AG04449 (cell line): ENCODE results near the gene UNC5B.

Experiments
- CTCF ChIA-PET: fragments of 350-600 bp; formaldehyde crosslinking; extraction: SDS; loops from one replicate; lab custom pipeline; 2021; ENCODE audit warnings: antibody characterized with exemption; lab: Yijun Ruan, JAX
- POLR2A ChIA-PET: fragments of 400-600, 350-600 bp; formaldehyde crosslinking; extraction: SDS; loops from one replicate; lab custom pipeline; 2020; ENCODE audit warnings: antibody characterized with exemption, inconsistent platforms; lab: Yijun Ruan, JAX
- DNase-seq: peaks from one replicate; pipeline ENCODE4 v3.0.0-alpha.2; 2010; ENCODE audit warnings: low read depth, low spot score
- H3K4me3 ChIP-seq: 2 replicates; pipeline ENCODE4 v1.5.1; 2011; ENCODE audit warnings: low read depth, mild to moderate bottlenecking, control low read depth, low read length
- TF ChIP-seq, protein P1 (sequence below): IDR thresholded peaks from one replicate; pipeline ENCODE4 v1.5.1; 2011; ENCODE audit warnings: mild to moderate bottlenecking, moderate library complexity, low read length, control low read depth, inconsistent platforms; ENCODE audit not compliant: insufficient read depth; ENCODE audit errors: missing control alignments

The UNC5B gene

DNA sequence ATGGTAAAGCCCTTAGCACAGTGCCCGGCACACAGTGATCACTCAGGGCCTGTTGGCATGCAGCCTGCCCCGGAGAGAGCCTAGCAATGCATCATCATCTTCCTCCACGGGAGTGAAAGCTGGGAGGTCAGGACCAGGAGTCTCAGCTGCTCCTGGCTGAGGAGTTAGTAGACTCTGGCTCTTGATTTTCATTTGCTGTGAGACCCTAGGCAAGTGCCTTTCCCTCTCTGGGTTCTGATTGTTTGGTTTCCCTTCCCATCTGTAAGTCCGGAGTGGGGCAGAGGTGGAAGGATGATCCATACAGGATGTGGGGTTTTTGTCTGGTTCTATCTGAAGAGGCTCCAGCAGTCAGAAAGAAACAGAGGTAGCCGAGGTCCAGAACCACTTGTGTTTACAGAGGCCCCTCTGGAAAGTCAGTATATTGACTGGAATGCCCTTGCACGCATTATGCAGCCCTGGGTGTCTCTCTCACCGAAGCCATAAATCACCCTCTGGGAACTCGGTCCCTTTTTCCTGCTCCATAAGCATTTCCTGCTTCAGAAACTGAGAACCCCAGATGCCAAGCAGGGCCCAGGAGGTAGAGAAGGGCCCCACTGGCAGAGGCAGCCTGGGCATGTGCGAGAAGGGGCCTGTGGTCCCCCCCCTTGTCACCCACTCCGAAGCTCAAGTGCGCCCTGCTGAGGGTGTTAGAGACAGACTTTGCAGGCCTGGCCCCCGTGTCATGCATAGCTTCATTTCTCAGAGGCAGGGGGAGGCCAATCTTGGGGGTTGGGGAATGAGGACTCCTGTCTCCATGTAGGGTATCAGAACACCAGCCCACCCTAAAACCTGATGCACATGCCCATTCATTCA is 8.5 kb downstream of the UNC5B start:
- TF ChIP-seq, protein P1, sequence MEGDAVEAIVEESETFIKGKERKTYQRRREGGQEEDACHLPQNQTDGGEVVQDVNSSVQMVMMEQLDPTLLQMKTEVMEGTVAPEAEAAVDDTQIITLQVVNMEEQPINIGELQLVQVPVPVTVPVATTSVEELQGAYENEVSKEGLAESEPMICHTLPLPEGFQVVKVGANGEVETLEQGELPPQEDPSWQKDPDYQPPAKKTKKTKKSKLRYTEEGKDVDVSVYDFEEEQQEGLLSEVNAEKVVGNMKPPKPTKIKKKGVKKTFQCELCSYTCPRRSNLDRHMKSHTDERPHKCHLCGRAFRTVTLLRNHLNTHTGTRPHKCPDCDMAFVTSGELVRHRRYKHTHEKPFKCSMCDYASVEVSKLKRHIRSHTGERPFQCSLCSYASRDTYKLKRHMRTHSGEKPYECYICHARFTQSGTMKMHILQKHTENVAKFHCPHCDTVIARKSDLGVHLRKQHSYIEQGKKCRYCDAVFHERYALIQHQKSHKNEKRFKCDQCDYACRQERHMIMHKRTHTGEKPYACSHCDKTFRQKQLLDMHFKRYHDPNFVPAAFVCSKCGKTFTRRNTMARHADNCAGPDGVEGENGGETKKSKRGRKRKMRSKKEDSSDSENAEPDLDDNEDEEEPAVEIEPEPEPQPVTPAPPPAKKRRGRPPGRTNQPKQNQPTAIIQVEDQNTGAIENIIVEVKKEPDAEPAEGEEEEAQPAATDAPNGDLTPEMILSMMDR, result no peak
- H3K4me3 ChIP-seq, result no peak overlapping the region
- CTCF ChIA-PET, result interaction anchor here (1.0 to 2.1 kb wide), 12 partner anchors 8 to 63 kb away, joined by 3 to 13 read pairs (median 4); no protein-coding TSS in a partner anchor
- no peak for DNase-seq
- POLR2A ChIA-PET, result interaction anchor here (0.6 to 0.7 kb wide), 2 partner anchors 15 to 17 kb away, joined by 3 read pairs; no protein-coding TSS in a partner anchor

DNA sequence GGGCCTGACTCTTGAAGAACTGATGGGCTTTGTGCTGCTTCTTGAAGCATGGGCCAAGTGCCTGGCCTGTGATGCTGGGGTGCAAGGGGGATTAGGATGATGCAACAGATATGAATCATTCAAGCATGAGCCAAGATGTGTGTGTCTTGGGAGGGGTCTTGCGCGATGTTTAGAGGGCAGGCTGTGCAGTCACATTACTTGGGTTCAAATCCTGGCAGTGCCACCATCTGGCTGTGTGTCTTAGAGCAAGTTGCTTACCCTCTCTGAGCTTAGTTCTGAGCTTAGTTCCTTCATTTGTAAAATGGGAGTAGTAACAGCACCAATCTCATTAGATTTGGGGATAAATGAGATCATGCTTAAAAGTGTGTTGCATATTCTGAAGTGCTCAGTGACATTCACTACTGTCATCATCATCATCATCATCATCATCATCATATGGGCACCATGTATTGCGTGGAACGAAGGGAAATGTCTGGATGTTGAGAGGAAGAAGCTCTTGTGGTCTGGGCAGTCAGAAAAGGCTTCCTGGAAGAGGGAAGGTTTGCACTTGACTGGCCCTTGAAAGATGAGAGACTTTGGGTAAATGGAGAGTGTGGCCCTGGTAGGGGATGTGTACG is 9.3 kb downstream of the UNC5B start:
- TF ChIP-seq, protein P1, result no peak
- no peak for DNase-seq
- CTCF ChIA-PET, result interaction anchor here (0.8 to 2.1 kb wide), 12 partner anchors 8 to 63 kb away, joined by 3 to 13 read pairs (median 4); no protein-coding TSS in a partner anchor
- POLR2A ChIA-PET, result interaction anchor here (0.7 kb wide), 1 partner anchor 14 kb away, joined by 3 read pairs; no protein-coding TSS in a partner anchor
- H3K4me3 ChIP-seq, result no peak overlapping the region

DNA sequence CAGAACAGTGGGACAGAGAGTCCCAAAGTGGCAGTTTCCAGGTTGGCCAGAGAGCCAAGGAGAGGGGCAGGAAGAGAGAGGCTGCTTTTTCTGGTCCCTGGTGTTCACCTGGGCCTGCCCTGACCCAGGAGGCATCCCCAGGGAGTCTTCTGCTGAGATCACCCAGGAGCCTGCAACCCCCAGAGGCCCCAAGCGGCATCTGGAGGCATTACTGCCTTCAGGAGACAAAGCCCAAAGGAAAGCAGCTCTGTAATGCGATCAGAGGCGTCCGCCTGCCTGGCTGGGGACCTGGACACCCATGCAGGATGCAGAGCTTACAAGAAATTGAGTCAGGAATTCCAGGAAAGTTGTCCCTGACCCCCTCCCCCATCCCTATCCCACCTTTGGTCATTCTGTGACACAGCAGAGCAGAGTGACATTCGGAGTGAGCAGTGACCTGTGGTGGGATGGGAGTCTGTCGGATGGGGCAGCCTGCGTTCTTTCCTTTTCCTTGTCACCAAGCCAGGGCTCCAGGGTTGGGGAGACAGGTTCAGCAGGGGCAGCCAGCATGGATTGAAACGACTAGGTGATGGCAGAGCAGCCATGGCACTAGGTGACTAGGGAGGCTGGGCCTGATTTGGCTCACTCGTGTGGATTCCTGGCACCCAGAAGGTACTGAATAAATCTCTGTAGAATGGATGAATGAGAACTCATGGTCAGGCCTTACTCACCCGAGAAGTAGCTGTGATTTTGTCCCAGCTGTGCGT is 10.4 kb downstream of the UNC5B start:
- CTCF ChIA-PET, result interaction anchor here (0.6 to 1.8 kb wide), 6 partner anchors 10 to 62 kb away, joined by 3 to 6 read pairs (median 3); no protein-coding TSS in a partner anchor
- no peak overlapping the region for H3K4me3 ChIP-seq
- no peak for DNase-seq
- TF ChIP-seq, protein P1, result no peak
- POLR2A ChIA-PET, result no interaction called here

DNA sequence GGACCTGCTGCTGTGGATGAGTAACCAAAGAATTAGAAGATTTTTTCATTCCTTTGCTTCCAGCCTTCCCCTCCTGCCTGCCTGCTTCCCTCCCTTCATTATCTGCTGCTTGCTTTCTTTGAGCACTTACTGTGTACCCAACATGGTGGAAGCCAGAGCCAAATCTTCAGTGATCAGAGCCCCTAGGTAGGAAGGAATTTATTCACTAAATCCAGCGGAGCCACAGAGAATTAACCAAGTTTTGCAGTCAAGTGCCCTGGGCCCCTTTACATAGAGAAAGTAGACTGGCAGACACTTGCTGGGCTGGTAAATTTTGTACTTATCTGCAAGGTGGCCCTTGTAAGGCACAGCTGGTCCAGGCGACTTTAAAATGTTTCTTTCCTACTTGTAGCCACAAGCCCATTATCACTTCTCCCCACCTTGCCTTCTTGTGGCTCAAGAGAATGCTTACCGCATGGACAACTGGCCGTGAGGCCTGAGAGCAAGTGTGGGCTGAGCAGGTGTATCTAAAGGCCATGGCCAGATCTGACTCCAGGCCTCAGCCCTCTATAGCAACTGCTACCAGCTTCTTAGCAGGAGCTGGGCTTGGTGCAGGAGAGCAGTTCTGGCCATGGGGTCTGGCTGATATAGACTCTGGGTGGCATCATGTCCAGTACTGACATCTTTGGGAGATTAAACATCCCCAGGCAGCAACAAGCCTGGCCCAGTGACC is 11.1 kb downstream of the UNC5B start:
- TF ChIP-seq, protein P1, result no peak
- H3K4me3 ChIP-seq, result no peak overlapping the region
- ChIA-PET CTCF (interaction anchor here (0.6 to 1.0 kb wide), 5 partner anchors 11 to 47 kb away, joined by 3 read pairs; no protein-coding TSS in a partner anchor), POLR2A (no interaction called here)
- no peak for DNase-seq

DNA sequence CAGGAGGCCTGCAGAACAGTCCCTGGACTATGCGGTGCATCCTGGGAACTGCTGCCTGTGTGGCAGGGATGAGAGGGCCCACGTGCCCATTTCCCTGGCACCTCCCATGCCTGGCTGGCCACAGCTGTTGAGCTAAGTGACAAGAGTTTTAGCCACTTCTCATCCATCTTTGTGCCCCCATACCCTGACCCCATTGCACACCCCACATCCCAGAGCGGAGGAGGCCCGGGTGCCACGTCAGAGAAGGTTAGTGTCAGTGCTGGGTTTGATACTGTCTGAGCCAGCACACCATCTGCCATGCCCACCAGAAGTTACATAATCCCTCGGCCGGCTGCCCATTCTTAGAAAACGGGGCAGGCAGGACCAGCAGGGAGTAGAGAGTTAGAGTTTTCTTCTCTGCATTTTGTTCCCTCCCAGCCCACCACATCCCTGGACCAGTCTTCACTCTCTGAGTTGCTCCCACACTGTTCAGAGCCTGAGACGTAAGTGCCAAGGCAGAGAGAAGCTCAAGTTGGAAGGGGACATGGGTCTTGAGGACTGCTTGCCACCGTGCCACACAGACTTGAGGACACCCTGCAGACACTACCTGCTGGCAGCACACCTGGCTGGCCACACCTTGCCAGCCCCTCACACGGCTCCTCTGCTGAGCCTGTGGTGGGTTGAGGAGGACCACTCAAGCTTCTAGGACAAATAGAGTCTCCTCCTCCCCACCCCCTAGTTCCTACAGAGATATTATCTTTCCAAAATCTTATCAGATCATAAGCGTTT is 13.1 kb downstream of the UNC5B start:
- CTCF ChIA-PET, result interaction anchor here (1.4 to 1.6 kb wide), 4 partner anchors 12 to 675 kb away, joined by 3 to 4 read pairs (median 3); no protein-coding TSS in a partner anchor
- H3K4me3 ChIP-seq, result no peak overlapping the region
- POLR2A ChIA-PET, result no interaction called here
- TF ChIP-seq, protein P1, result no peak
- no peak for DNase-seq
